Heart right ventricle (tissue), 16 donors: ENCODE measurements around the gene DUSP7. TPM values are rescaled to one million over a fixed set of nuclear protein-coding genes. Genes with fewer than 3 reads are reported as not detected.

ENCODE experiments used
- ATAC-seq, 8 donors: fragments of 200-7000 bp; cut with Tn5 transposase; one replicate each; pipeline ENCODE4 v1.9.1; 2020; ENCODE audit warnings: mild to moderate bottlenecking in 8 of 8, moderate library complexity in 8 of 8, moderate number of reproducible peaks in 1 of 8
- DNase-seq, 2 donors: peaks; one replicate each; pipeline ENCODE4 v3.0.0-alpha.2; 2020
- H3K27ac ChIP-seq, 10 donors: fragments of 200-600 bp; sonication (generic) in 2 of 10; one replicate each; pipeline versions ENCODE4 v1.5.0 to v1.8.0; 2020 to 2022; ENCODE audit warnings: mild to moderate bottlenecking in 3 of 10
- H3K27me3 ChIP-seq, 7 donors: fragments of 200-600 bp; one replicate each; pipeline ENCODE4 v1.8.0; 2021 to 2022; ENCODE audit warnings: mild to moderate bottlenecking in 2 of 7
- H3K36me3 ChIP-seq, 9 donors: fragments of 200-600 bp; sonication (generic) in 1 of 9; one replicate each; pipeline versions ENCODE4 v1.5.0 to v1.8.0; 2020 to 2022; ENCODE audit warnings: mild to moderate bottlenecking in 2 of 9
- H3K4me1 ChIP-seq, 9 donors: fragments of 200-600 bp; sonication (generic) in 1 of 9; one replicate each; pipeline versions ENCODE4 v1.5.0 to v1.8.0; 2020 to 2022; ENCODE audit warnings: mild to moderate bottlenecking in 4 of 9
- H3K4me3 ChIP-seq, 10 donors: fragments of 200-600 bp; sonication (generic) in 2 of 10; one replicate each; pipeline versions ENCODE4 v1.5.0 to v1.8.0; 2020 to 2022; ENCODE audit warnings: mild to moderate bottlenecking in 7 of 10, moderate library complexity in 2 of 10
- H3K9me3 ChIP-seq, 11 donors: fragments of 200-600 bp in 10 of 11; sonication (generic) in 2 of 11; one replicate each; pipeline versions ENCODE4 v1.5.0 to v1.8.0; 2013 to 2022; ENCODE audit warnings: mild to moderate bottlenecking in 2 of 11, control low read depth in 1 of 11, moderate library complexity in 1 of 11
- CTCF ChIP-seq, 9 donors: fragments of 200-600 bp; sonication (generic) in 2 of 9; IDR thresholded peaks; one replicate each; pipeline versions ENCODE4 v1.5.0 to v1.8.0; 2021 to 2022; ENCODE audit warnings: antibody characterized with exemption in 9 of 9, mild to moderate bottlenecking in 5 of 9, moderate library complexity in 1 of 9
- WGBS, 2 donors: extraction: QIAGEN DNeasy Blood & Tissue Kit; methylation state at CpG; one replicate each; pipeline ENCODE4 v1.1.7; 2013; ENCODE audit warnings: inconsistent platforms in 1 of 2; 5-methylcytosine and 5-hydroxymethylcytosine counted together
- intact Hi-C, 10 donors: fragments of 100-400 bp; cut with DNase I; formaldehyde crosslinking; loops; one replicate each; pipeline versions ENCODE4 v1.11.1 to v1.14.2; 2022
- polyA plus RNA-seq, 2 donors: library from polyadenylated mRNA; stranded (reverse); fragments of 200-250 nt; gene quantifications; one replicate each; pipeline ENCODE4 v1.2.3, GENCODE V29; 2013
- total RNA-seq, 10 donors: library from RNA; stranded (reverse); fragmentation: NEBNext Ultra II Directional in 3 of 10; extraction: Animal tissue kit (Norgen Biotek cat#: 25700) in 3 of 10; gene quantifications; one replicate each; pipeline versions ENCODE4 v1.2.1 to v1.2.4, GENCODE V29; 2021 to 2023
- donor health status: Arrhythmogenic right ventricular cardiomyopathy.
- donor health status: ischemic (EF 13 %, LVEDD 7.1; RV severe dilation, severe dysfunction).
- donor health status: healthy with polysubstance abuse.
- donor health status: DM: no; HTN: yes; CAD: no.
- donor health status: DM: no; HTN: no; CAD: no.
- donor health status: ischemic (EF 25% LVEDD 6.9; RV normal size, moderate dysfunction).
- donor health status: ischemic (EF 25% LVEDD 5.7; RV mildly dilated, moderate dysfunction).
- donor health status: healthy.
- donor health status: DM: yes; HTN: yes; CAD: no.
- donor health status: Ischemic cardiomyopathy.
- donor health status: ischemic (EF 35%, LVEDD 5.7; RV mildly dilated, moderate dysfunction).
- donor health status: nonischemic (EF 11% LVEDD 7.7; RV severe dilation, severe dysfunction).
- donor health status: DM: yes; HTN: yes; CAD: no.
- donor health status: PGD.
- donor health status: ischemic (EF 29% LVEDD 5.4; RV normal size, mild dysfunction).
- donor health status: nonischemic (EF 23%, LVEDD 6.1; RV moderate dilation, normal function).

DUSP7 gene
- total and polyA plus RNA-seq, 12 donors: 10.4 to 29.7 (median 15.8) TPM

DNA sequence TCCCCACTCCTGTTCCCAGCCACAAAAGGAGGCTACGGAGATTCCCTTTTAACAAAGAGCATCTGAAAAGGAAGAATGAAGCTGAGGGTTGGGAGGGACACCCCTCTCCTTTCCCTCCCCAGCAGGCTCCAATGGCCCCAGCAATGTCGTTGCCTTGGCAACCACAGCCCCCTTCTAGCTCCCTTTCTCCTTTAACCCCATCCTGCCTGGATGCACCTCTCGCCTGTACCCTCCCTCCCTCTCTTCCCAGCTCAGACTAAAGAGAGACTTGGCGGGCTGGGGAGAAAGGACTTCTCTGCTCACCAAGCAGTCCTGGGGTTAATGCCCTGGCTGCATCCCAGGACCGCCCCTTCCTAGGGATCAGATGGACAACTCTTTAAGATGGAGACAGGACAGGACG, 53.6 kb downstream of the DUSP7 start:
- intact Hi-C loops: loop anchor here (1.0 to 10.0 kb wide), 9 partner anchors 50 to 340 kb away; no protein-coding TSS in a partner anchor
- H3K27me3 ChIP-seq: no peaks in the 10 kb centered on the region
- H3K4me3 ChIP-seq: no peak overlapping the region
- no peaks in the 10 kb centered on the region for H3K9me3 ChIP-seq
- H3K36me3 ChIP-seq: no peaks in the 10 kb centered on the region
- no peak for TF ChIP-seq CTCF (IDR thresholded peaks at IDR 0.05)
- 72 to 75% methylated on average over 6 of the region's 6 CpGs for WGBS, 2 donors
- H3K4me1 ChIP-seq: peaks cover 22 to 49% (median 40%) of the 10 kb centered on the region in 9 donors
- no peak overlapping the region for H3K27ac ChIP-seq
- no peak for ATAC-seq
- DNase-seq: peak in 1 of 2 donors; percentile 2

DNA sequence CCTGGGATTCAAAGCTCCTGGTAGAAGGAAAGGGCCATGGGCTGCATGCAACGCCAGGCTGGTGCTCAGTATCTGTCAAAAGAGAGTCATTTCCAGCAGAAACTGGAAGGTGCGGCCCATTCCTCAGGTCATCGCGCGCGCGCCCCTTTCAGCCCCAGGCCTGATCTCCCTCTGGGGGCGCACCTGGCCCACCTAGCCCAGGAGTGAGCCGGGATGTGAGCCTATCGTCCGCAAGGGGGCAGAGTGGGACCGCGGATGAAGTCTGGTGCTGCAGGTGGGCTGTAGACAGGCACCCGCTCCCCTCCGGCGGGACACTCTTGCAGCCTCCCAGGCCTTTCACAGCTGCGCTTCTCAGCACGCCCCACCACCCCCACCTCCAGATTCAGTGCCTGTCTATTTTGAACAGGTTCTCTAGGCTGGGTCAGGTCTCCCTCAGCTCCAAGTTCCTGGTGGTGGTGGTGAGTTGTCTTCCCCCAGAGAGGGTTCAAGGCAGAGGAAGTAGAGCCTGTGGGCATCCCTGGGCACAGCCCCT, 54.9 kb downstream of the DUSP7 start:
- DNase-seq (peak; percentile 76 to 80), ATAC-seq (peak; percentile 37 to 72 (median 62))
- intact Hi-C loops: loop anchor here (1.0 to 10.0 kb wide), 9 partner anchors 51 to 341 kb away; no protein-coding TSS in a partner anchor
- Histone ChIP-seq H3K4me1 (peaks cover 22 to 36% (median 29%) of the 10 kb centered on the region in 9 donors), H3K4me3 (no peak overlapping the region), H3K9me3 (no peaks in the 10 kb centered on the region), H3K36me3 (no peaks in the 10 kb centered on the region), H3K27ac (no peak overlapping the region), H3K27me3 (no peaks in the 10 kb centered on the region)
- TF ChIP-seq CTCF (IDR thresholded peaks at IDR 0.05): peak; percentile 76 to 96 (median 90)
- WGBS, 2 donors: 2 to 5% methylated on average over 18 of the region's 18 CpGs

DNA sequence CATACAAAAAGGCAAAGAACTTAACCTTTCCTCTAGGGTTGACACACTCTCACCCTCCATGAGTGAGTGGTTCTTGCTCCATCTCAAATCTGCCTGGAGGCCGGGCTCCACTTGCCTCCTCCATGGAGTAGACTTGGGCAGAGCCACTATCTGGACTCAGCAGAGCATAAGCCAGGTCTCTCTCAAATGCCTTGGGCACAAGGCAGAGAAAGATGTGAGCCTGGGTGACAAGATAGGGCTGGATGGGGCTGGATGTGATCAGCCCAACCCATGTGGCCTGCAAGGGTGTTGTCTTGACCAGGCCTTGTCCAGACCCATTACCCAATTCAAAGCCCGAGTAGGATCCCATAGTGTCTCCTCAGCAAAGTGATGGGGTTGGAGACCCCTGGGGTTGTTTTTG, 56.5 kb downstream of the DUSP7 start:
- H3K9me3 ChIP-seq: no peaks in the 10 kb centered on the region
- H3K27me3 ChIP-seq: no peaks in the 10 kb centered on the region
- TF ChIP-seq CTCF (IDR thresholded peaks at IDR 0.05): no peak
- intact Hi-C loops: loop anchor here (2.0 to 10.0 kb wide), 9 partner anchors 52 to 342 kb away; partner anchors contain the start of gene GLYCTK (in 1 of the 10)
- H3K4me1 ChIP-seq: peaks cover 6 to 26% (median 16%) of the 10 kb centered on the region in 9 donors
- H3K36me3 ChIP-seq: peaks cover 0 to 2% (median 1%) of the 10 kb centered on the region in 9 donors
- H3K4me3 ChIP-seq: no peak overlapping the region
- DNase-seq: no peak
- no peak for ATAC-seq
- 80 to 83% methylated on average over 2 of the region's 2 CpGs for WGBS, 2 donors
- no peak overlapping the region for H3K27ac ChIP-seq

Other genes starting within 250 kb of the DUSP7 start
- gene IQCF2, start 195.0 kb downstream of the DUSP7 start, total RNA-seq: not detected
- gene IQCF2, start 195.0 kb downstream of the DUSP7 start, polyA plus RNA-seq: not detected
- not detected for gene IQCF5, start 181.0 kb downstream of the DUSP7 start, total RNA-seq
- gene IQCF5, start 181.0 kb downstream of the DUSP7 start, polyA plus RNA-seq: not detected
- not detected for gene IQCF1, start 153.2 kb downstream of the DUSP7 start, total RNA-seq
- not detected for gene IQCF1, start 153.2 kb downstream of the DUSP7 start, polyA plus RNA-seq
- gene RRP9, start 114.7 kb downstream of the DUSP7 start, total RNA-seq: 10 to 100 TPM in 4 of 10 donors, 1 to 10 TPM in 6; 8.5 to 17.3 (median 9.1) TPM
- 10 to 100 TPM; 11.0 to 30.2 TPM for gene RRP9, start 114.7 kb downstream of the DUSP7 start, polyA plus RNA-seq
- gene PARP3, start 114.2 kb downstream of the DUSP7 start, total RNA-seq: 10 to 100 TPM; 12.9 to 34.5 (median 16.9) TPM
- gene PARP3, start 114.2 kb downstream of the DUSP7 start, polyA plus RNA-seq: 10 to 100 TPM in 1 of 2 donors, 1 to 10 TPM in 1; 7.0 to 17.8 TPM
- gene GPR62, start 101.2 kb downstream of the DUSP7 start, total RNA-seq: under 1 TPM in 8 of 10 donors, not detected in 2; 0.14 to 0.38 (median 0.23) TPM
- under 1 TPM; 0.01 to 0.15 TPM for gene GPR62, start 101.2 kb downstream of the DUSP7 start, polyA plus RNA-seq
- gene PCBP4, start 89.1 kb downstream of the DUSP7 start, total RNA-seq: 10 to 100 TPM; 55.1 to 85.9 (median 59.9) TPM
- gene PCBP4, start 89.1 kb downstream of the DUSP7 start, polyA plus RNA-seq: 100 to 1,000 TPM in 1 of 2 donors, 10 to 100 TPM in 1; 63.8 to 123 TPM
- 10 to 100 TPM in 8 of 10 donors, 1 to 10 TPM in 2; 7.5 to 19.0 (median 12.0) TPM for gene ABHD14B, start 82.5 kb downstream of the DUSP7 start, total RNA-seq
- 10 to 100 TPM; 14.6 to 47.5 TPM for gene ABHD14B, start 82.5 kb downstream of the DUSP7 start, polyA plus RNA-seq
- 10 to 100 TPM; 19.3 to 38.6 (median 23.6) TPM for gene ABHD14A, start 81.5 kb downstream of the DUSP7 start, total RNA-seq
- 10 to 100 TPM; 26.3 to 80.1 TPM for gene ABHD14A, start 81.5 kb downstream of the DUSP7 start, polyA plus RNA-seq
- 10 to 100 TPM; 18.7 to 45.6 (median 24.7) TPM for gene ACY1, start 73.0 kb downstream of the DUSP7 start, total RNA-seq
- 10 to 100 TPM; 24.6 to 28.3 TPM for gene ACY1, start 73.0 kb downstream of the DUSP7 start, polyA plus RNA-seq
- gene RPL29, start 60.7 kb downstream of the DUSP7 start, total RNA-seq: 100 to 1,000 TPM; 505 to 754 (median 626) TPM
- 1,000 to 10,000 TPM; 1,450 to 1,915 TPM for gene RPL29, start 60.7 kb downstream of the DUSP7 start, polyA plus RNA-seq
- gene POC1A, start 97.9 kb upstream of the DUSP7 start, total RNA-seq: 1 to 10 TPM in 5 of 10 donors, under 1 TPM in 5; 0.60 to 3.5 (median 1.1) TPM
- gene POC1A, start 97.9 kb upstream of the DUSP7 start, polyA plus RNA-seq: 1 to 10 TPM in 1 of 2 donors, under 1 TPM in 1; 0.44 to 1.9 TPM
- 100 to 1,000 TPM; 117 to 233 (median 177) TPM for gene ALAS1, start 141.6 kb upstream of the DUSP7 start, total RNA-seq
- 10 to 100 TPM; 55.2 to 98.4 TPM for gene ALAS1, start 141.6 kb upstream of the DUSP7 start, polyA plus RNA-seq
- gene TLR9, start 169.1 kb upstream of the DUSP7 start, total RNA-seq: under 1 TPM in 8 of 10 donors, not detected in 2; 0.12 to 0.46 (median 0.30) TPM
- under 1 TPM in 1 of 2 donors, not detected in 1; 0.06 TPM for gene TLR9, start 169.1 kb upstream of the DUSP7 start, polyA plus RNA-seq
- gene TWF2, start 182.6 kb upstream of the DUSP7 start, total RNA-seq: 100 to 1,000 TPM in 5 of 10 donors, 10 to 100 TPM in 5; 71.5 to 148 (median 99.1) TPM
- gene TWF2, start 182.6 kb upstream of the DUSP7 start, polyA plus RNA-seq: 10 to 100 TPM; 44.7 to 62.8 TPM
- gene PPM1M, start 189.2 kb upstream of the DUSP7 start, total RNA-seq: 10 to 100 TPM in 2 of 10 donors, 1 to 10 TPM in 8; 5.2 to 17.6 (median 7.9) TPM
- gene PPM1M, start 189.2 kb upstream of the DUSP7 start, polyA plus RNA-seq: 10 to 100 TPM in 1 of 2 donors, 1 to 10 TPM in 1; 6.4 to 11.1 TPM
- 10 to 100 TPM; 59.0 to 78.4 (median 71.6) TPM for gene WDR82, start 222.1 kb upstream of the DUSP7 start, total RNA-seq
- 10 to 100 TPM; 19.3 to 33.5 TPM for gene WDR82, start 222.1 kb upstream of the DUSP7 start, polyA plus RNA-seq
- gene GLYCTK, start 231.3 kb upstream of the DUSP7 start, total RNA-seq: 1 to 10 TPM; 4.3 to 9.2 (median 4.9) TPM
- gene GLYCTK, start 231.3 kb upstream of the DUSP7 start, polyA plus RNA-seq: 1 to 10 TPM; 6.7 to 8.4 TPM